ENCODE measurements around the gene CACNB4.

GRCh38 chr2:151987484-151987883 is 111.4 kb downstream of the CACNB4 start:
- TF ChIP-seq POLR2A (IDR thresholded peaks at IDR 0.05): no peak
- TF ChIP-seq CTCF (IDR thresholded peaks at IDR 0.05): no peak
